Spinal cord (tissue), 10 donors: ENCODE measurements around the gene MPV17L2. TPM values are rescaled to one million over a fixed set of nuclear protein-coding genes. Genes with fewer than 3 reads are reported as not detected.

ENCODE experiments used
- DNase-seq, 6 donors: peaks; one replicate each; pipeline versions ENCODE4 v3.0.0 to v3.0.0-alpha.2; 2013 to 2015; ENCODE audit warnings: low spot score in 6 of 6, low read depth in 4 of 6
- H3K27ac ChIP-seq: one replicate; pipeline ENCODE4 v1.5.1; 2013; ENCODE audit warnings: low read depth, low read length, control low read depth
- H3K27me3 ChIP-seq: one replicate; pipeline ENCODE4 v1.6.1; 2013; ENCODE audit warnings: low read length; ENCODE audit not compliant: control insufficient read depth, insufficient read depth
- H3K36me3 ChIP-seq: one replicate; pipeline ENCODE4 v1.6.1; 2013; ENCODE audit warnings: low read length; ENCODE audit not compliant: control insufficient read depth, insufficient read depth
- H3K4me1 ChIP-seq: one replicate; pipeline ENCODE4 v1.6.1; 2013; ENCODE audit warnings: low read length; ENCODE audit not compliant: control insufficient read depth, insufficient read depth
- H3K4me3 ChIP-seq: one replicate; pipeline ENCODE4 v1.5.1; 2013; ENCODE audit warnings: low read depth, low read length, control low read depth
- H3K9me3 ChIP-seq: one replicate; pipeline ENCODE4 v1.6.1; 2013; ENCODE audit warnings: low read length; ENCODE audit not compliant: control insufficient read depth, insufficient read depth
- WGBS: methylation state at CpG from one replicate; pipeline ENCODE4 v1.1.5; 2013; ENCODE audit warnings: missing lambda C conversion rate; ENCODE audit not compliant: insufficient coverage; 5-methylcytosine and 5-hydroxymethylcytosine counted together
- long read RNA-seq, 4 donors: transcript quantifications; one replicate each; lab custom pipeline, GENCODE V29; 2026
- polyA plus RNA-seq, 2 donors: library from polyadenylated mRNA; unstranded; fragments of 120-200 nt; gene quantifications; one replicate each; pipeline ENCODE4 v1.2.1, GENCODE V29; 2013; ENCODE audit not compliant: insufficient read length in 2 of 2
- total RNA-seq, 2 donors: library from RNA; depleted of rRNA in 1 of 2; stranded (reverse); fragments of 120-200 nt in 1 of 2; fragments of >200 nt in 1 of 2; gene quantifications; one replicate each; pipeline versions ENCODE4 v1.2.3 to v1.2.4, GENCODE V29; 2013 to 2014
- donor health status: healthy.

MPV17L2 gene
- 10 to 100 TPM in 1 of 2 donors, 1 to 10 TPM in 1; 4.7 to 10.4 TPM for total RNA-seq
- 10 to 100 TPM; 13.8 to 14.7 TPM for polyA plus RNA-seq
- long read RNA-seq, donor 1, transcript MPV17L2-204 (5 exons, 1,408 nt): major isoform, 9 of 371 reads
- long read RNA-seq, donor 1, partial matches to known transcripts: 91 of 371 reads
- long read RNA-seq, donor 1, other reads (novel, unspliced or antisense): 270 of 371 reads
- long read RNA-seq, donor 2, partial matches to known transcripts: 0 of 3 reads
- long read RNA-seq, donor 2, other reads (novel, unspliced or antisense): 0 of 3 reads
- long read RNA-seq, donor 3, partial matches to known transcripts: 0 of 6 reads
- long read RNA-seq, donor 3, other reads (novel, unspliced or antisense): 0 of 6 reads
- long read RNA-seq, donor 4, transcript MPV17L2-204 (5 exons, 1,408 nt): major isoform, 6 of 10 reads
- long read RNA-seq, donor 4, partial matches to known transcripts: 0 of 10 reads
- long read RNA-seq, donor 4, other reads (novel, unspliced or antisense): 0 of 10 reads

GRCh38 chr19:18192673-18193387 lies at the start of gene MPV17L2:
TSS of gene MPV17L2 (plus strand) at chr19:18193218. CDS start at chr19:18193282, 64 bp downstream.
- DNase-seq: peak; percentile 99 to 100 (median 100)
- no peaks in the 10 kb centered on the region for H3K9me3 ChIP-seq

GRCh38 chr19:18143902-18144301 lies 49.1 kb upstream of the MPV17L2 start:
- no peaks in the 10 kb centered on the region for H3K4me1 ChIP-seq
- WGBS: 100% methylated on average over 2 of the region's 3 CpGs
- H3K4me3 ChIP-seq: no peak overlapping the region
- no peaks in the 10 kb centered on the region for H3K27me3 ChIP-seq
- H3K9me3 ChIP-seq: no peaks in the 10 kb centered on the region
- no peak for DNase-seq
- no peak overlapping the region for H3K27ac ChIP-seq
- H3K36me3 ChIP-seq: peaks cover 82% of the 10 kb centered on the region

More at GRCh38 chr19:18192673-18193387, at the start of gene MPV17L2:
- no peaks in the 10 kb centered on the region for H3K27me3 ChIP-seq
- H3K4me3 ChIP-seq: peak within 1 kb of the TSS; percentile 69
- peak within 1 kb of the TSS; percentile 97 for H3K27ac ChIP-seq
- whole genome bisulfite sequencing: under 1% methylated on average over 74 of the region's 74 CpGs
- peaks cover 29% of the 10 kb centered on the region for H3K36me3 ChIP-seq
- H3K4me1 ChIP-seq: peaks cover 18% of the 10 kb centered on the region

- no peak for DNase-seq
- 96% methylated on average over 7 of the region's 16 CpGs for WGBS
- Histone ChIP-seq H3K27me3 (no peaks in the 10 kb centered on the region), H3K4me1 (no peaks in the 10 kb centered on the region), H3K9me3 (no peaks in the 10 kb centered on the region), H3K36me3 (peaks cover 83% of the 10 kb centered on the region), H3K4me3 (no peak overlapping the region), H3K27ac (no peak overlapping the region)
Measured at GRCh38 chr19:18144361-18144760, 48.7 kb upstream of the MPV17L2 start.

- Histone ChIP-seq H3K4me3 (no peak overlapping the region), H3K27ac (no peak overlapping the region), H3K27me3 (no peaks in the 10 kb centered on the region), H3K36me3 (peaks cover 86% of the 10 kb centered on the region), H3K9me3 (no peaks in the 10 kb centered on the region), H3K4me1 (no peaks in the 10 kb centered on the region)
- DNase-seq: no peak
- 95% methylated on average over 27 of the region's 28 CpGs for WGBS
Measured at GRCh38 chr19:18144906-18145305, 48.1 kb upstream of the MPV17L2 start.

GRCh38 chr19:18145391-18145999 lies 47.5 kb upstream of the MPV17L2 start:
- H3K9me3 ChIP-seq: no peaks in the 10 kb centered on the region
- no peak overlapping the region for H3K4me3 ChIP-seq
- no peak for DNase-seq
- no peak overlapping the region for H3K27ac ChIP-seq
- H3K36me3 ChIP-seq: peaks cover 90% of the 10 kb centered on the region
- WGBS: 93% methylated on average over 16 of the region's 19 CpGs
- H3K4me1 ChIP-seq: no peaks in the 10 kb centered on the region
- no peaks in the 10 kb centered on the region for H3K27me3 ChIP-seq

GRCh38 chr19:18147396-18147795 lies 45.6 kb upstream of the MPV17L2 start:
- peaks cover 14% of the 10 kb centered on the region for H3K4me1 ChIP-seq
- WGBS: 95% methylated on average over 11 of the region's 13 CpGs
- no peaks in the 10 kb centered on the region for H3K9me3 ChIP-seq
- peaks cover 79% of the 10 kb centered on the region for H3K36me3 ChIP-seq
- no peaks in the 10 kb centered on the region for H3K27me3 ChIP-seq
- DNase-seq: no peak
- H3K4me3 ChIP-seq: no peak overlapping the region
- H3K27ac ChIP-seq: no peak overlapping the region

GRCh38 chr19:18149596-18149975 lies 43.4 kb upstream of the MPV17L2 start:
- Histone ChIP-seq H3K9me3 (no peaks in the 10 kb centered on the region), H3K4me3 (no peak overlapping the region), H3K36me3 (peaks cover 60% of the 10 kb centered on the region), H3K27me3 (no peaks in the 10 kb centered on the region), H3K27ac (no peak overlapping the region), H3K4me1 (peaks cover 28% of the 10 kb centered on the region)
- no peak for DNase-seq
- WGBS: 89% methylated on average over 13 of the region's 16 CpGs

GRCh38 chr19:18150776-18151624 lies 42.0 kb upstream of the MPV17L2 start:
- H3K36me3 ChIP-seq: peaks cover 56% of the 10 kb centered on the region
- 82% methylated on average over 12 of the region's 18 CpGs for WGBS
- H3K9me3 ChIP-seq: no peaks in the 10 kb centered on the region
- no peak overlapping the region for H3K4me3 ChIP-seq
- H3K27ac ChIP-seq: no peak overlapping the region
- no peak for DNase-seq
- peaks cover 38% of the 10 kb centered on the region for H3K4me1 ChIP-seq
- no peaks in the 10 kb centered on the region for H3K27me3 ChIP-seq

- DNase-seq: peak; percentile 95 to 100 (median 98)
- peak overlapping the region; percentile 98 for H3K27ac ChIP-seq
- no peaks in the 10 kb centered on the region for H3K27me3 ChIP-seq
- no peaks in the 10 kb centered on the region for H3K9me3 ChIP-seq
- WGBS: under 1% methylated on average over 22 of the region's 22 CpGs
- peaks cover 51% of the 10 kb centered on the region for H3K4me1 ChIP-seq
- peak overlapping the region; percentile 88 for H3K4me3 ChIP-seq
- peaks cover 57% of the 10 kb centered on the region for H3K36me3 ChIP-seq
Measured at GRCh38 chr19:18152442-18152816, 40.6 kb upstream of the MPV17L2 start.
